GM19239 (cell line): ENCODE data around the gene SPG7.

ENCODE experiments used
- DNase-seq: peaks from one replicate; pipeline ENCODE4 v3.0.0; 2011; ENCODE audit warnings: low spot score; ENCODE audit not compliant: insufficient read length
- FAIRE-seq: peaks from 2 replicates; lab custom pipeline; 2011; peaks lifted over from hg19 to GRCh38; lab: Jason Lieb, UNC

The SPG7 gene

DNA sequence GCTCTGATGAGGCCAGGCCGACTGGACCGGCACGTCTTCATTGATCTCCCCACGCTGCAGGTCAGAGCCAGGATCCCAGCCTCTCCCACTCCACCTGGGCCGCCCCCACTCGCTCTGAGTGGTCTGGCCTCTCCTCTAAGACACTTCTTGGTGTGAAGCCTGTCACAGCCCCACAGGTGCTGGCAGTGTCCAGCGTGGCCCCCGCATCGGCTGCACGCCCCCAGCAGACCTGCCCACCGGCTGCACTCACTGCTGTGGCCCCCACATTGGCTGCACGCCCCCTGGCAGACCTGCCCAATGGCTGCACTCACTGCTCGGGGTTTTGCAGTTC is 36.5 kb downstream of the SPG7 start:
- FAIRE-seq (no peak), DNase-seq (no peak)

GRCh38 chr16:89545044-89545830 is 37.0 kb downstream of the SPG7 start:
- FAIRE-seq = no peak
- no peak for DNase-seq

DNA sequence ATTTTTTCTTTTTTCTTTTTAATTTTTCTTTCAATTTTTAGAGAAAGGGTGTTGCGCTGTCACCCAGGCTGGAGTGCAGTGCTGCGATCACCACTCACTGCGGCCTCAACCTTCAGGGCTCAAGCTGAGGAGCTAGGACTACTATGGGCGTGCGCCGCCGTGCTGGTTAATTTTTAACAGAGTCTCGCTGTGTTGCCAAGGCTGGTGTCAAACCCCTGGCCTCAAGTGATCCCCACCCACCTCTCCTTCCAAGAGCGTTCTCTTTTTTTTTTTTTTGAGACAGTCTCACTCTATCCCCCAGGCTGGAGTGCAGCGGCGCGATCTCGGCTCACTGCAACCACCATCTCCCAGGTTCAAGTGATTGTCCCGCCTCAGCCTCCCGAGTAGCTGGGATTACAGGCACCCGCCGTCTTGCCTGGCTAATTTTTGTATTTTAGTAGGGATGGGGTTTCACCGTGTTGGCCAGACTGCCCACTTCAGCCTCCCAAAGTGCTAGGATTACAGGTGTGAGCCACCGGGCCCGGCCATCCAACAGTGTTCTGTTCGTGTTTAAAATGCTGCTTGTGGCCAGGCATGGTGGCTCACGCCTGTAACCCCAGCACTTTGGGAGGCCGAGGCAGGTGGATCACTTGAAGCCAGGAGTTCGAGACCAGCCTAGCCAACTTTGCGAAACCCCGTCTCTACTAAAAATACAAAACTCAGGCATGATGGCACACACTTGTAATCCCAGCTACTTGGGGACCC is 37.8 kb downstream of the SPG7 start:
- DNase-seq = no peak

DNA sequence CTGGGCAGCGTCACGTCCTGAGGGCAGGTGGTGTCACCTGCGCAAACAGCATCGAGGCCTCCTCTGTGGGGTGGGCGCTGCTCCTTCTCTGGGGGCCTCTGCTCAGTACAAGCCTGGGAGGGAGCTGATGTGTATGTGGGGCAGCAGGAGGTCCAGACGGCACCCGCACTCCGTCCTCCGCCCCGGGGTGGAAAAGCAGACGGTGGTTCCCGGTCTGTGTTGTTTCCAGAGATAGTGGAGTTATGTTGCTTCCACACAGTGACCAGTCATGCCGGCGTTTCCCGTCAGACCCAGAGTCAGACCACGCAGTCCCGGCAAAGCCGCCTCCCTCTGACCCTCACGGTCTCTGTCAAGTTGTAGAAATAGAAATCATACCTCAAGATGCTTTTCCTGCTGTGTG is 38.6 kb downstream of the SPG7 start:
- DNase-seq (no peak), FAIRE-seq (no peak)

More for the DNA sequence above, 37.8 kb downstream of the SPG7 start:
- no peak for FAIRE-seq

DNA sequence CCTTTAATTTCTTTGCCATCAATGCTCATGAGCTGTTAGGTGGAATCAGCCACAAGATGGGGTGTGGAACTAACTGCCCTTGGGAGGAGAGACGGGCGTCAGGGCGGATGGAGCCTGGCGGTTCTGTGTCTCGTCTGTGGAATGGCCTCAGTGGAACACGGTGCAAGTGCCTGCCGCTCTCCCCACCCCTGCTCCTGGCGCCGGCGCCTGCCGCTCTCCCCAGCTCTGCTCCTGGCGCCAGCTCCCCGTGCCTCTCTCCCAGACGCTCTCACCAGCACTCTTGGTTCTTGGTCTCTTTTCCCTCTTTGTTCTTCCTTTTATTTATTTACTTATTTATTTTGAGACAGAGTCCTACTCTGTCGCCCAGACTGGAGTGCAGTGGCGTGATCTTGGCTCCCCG is 39.1 kb downstream of the SPG7 start:
- FAIRE-seq (no peak), DNase-seq (no peak)

- DNase-seq (no peak), FAIRE-seq (no peak)
Observed at GRCh38 chr16:89547860-89548259, 39.7 kb downstream of the SPG7 start.

DNA sequence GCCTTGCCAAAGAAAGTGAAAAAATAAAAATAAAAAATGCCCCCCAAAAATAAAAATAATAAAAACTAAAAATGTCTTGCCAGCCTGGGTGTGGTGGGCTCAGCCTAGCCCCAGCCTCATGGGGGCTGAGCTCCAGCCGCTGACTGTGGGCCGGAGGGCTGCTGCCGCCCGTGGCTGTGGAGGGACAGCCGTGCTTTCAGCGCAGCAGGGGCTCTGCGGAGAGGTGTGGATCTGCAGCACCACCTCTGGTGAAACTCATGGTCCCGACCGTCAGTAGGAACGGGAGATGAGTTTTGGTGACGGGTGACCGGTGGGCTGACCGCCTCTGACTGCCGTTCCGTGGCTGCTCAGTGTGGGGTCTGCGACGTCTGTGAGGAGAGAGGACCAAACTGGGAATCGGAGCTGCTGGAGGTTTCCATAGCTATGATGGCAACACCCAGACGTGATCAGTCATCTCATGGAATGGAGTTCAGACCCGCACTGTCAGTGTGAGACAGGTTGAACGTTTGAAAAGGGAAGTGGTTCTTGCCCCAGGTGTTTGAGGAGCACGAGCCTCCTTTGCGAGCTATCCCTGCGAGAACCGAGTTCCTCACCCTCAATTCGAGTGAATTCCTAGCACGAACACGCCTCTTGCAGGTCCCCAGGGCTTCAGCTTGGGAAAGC is 40.3 kb downstream of the SPG7 start:
- DNase-seq (no peak), FAIRE-seq (no peak)

DNA sequence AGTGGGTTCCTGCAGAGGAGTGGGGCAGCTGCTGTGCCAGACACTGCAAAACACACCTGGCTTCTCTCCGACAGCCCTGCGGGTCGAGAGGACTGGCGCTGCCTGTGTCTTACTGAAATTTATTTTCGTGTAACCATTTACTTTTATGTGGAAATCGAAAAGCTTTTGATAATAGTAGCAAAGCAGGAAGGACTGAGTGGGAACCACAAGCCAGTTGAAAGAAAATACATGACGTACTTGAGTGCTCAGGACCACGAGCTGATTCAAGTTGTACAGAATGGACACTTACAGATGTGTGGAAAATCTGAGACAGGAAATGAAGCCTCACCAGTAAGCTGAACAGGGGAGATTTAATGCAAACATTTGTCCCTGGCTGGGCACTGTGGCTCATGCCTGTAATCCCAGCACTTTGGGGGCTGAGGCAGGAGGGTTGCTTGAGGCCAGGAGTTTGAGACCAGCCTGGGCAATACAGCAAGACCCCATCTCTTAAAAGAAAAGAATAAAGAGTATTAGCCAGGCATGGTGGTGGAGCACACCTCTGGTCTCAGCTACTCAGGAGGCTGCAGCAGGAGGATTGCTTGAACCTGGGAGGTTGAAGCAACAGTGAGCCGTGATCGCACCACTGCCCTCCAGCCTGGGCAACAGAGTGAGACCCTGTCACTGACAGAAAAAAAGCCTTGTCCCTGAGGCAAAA is 41.0 kb downstream of the SPG7 start:
- FAIRE-seq = no peak
- no peak for DNase-seq

GRCh38 chr16:89550421-89551007 is 42.3 kb downstream of the SPG7 start:
- no peak for FAIRE-seq
- DNase-seq = no peak

- FAIRE-seq (no peak), DNase-seq (no peak)
Observed at GRCh38 chr16:89552329-89552728, 44.1 kb downstream of the SPG7 start.

GRCh38 chr16:89552913-89553312 is 44.7 kb downstream of the SPG7 start:
- FAIRE-seq = no peak

GRCh38 chr16:89553733-89554132 is 45.5 kb downstream of the SPG7 start:
- DNase-seq (no peak), FAIRE-seq (no peak)

More at GRCh38 chr16:89552913-89553312, 44.7 kb downstream of the SPG7 start:
- no peak for DNase-seq

DNA sequence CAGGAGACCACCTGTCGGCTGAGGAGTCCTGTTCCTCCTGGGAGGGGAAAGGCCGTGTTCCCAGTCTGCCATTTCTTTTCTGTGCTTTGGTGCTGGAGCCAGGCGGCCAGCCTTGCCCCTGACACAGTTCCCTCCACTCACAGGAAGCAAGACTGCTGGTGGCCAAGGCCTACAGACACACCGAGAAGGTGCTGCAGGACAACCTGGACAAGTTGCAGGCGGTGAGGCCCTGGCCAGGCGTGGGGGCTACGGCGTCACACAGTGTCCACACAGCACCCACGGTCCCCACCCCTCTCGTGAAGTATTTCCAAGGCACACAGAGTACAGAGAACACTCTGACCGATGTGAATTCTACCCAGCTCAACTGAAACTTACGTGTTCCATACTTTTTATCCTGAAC is 46.1 kb downstream of the SPG7 start:
- DNase-seq (no peak), FAIRE-seq (no peak)

DNA sequence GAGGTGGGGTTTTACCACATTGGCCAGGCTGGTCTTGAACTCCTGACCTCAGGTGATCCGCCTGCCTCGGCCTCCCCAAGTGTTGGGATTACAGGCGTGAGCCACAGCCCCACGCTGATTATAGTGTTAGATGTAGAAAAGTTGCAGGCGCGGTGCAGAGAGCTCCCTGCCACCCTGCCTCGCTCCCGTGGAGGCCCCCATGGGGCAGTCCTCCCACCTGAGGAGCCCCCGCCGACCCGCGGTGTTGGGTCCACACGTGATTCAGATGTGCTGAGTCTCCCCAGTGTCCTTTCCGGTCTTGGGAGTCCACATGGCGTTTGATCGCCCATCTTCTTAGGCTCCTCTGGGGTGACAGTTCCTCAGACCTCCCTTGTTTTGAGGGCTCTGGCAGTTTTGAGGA is 47.1 kb downstream of the SPG7 start:
- FAIRE-seq (no peak), DNase-seq (no peak)

GRCh38 chr16:89555780-89556179 is 47.6 kb downstream of the SPG7 start:
- FAIRE-seq = no peak

DNA sequence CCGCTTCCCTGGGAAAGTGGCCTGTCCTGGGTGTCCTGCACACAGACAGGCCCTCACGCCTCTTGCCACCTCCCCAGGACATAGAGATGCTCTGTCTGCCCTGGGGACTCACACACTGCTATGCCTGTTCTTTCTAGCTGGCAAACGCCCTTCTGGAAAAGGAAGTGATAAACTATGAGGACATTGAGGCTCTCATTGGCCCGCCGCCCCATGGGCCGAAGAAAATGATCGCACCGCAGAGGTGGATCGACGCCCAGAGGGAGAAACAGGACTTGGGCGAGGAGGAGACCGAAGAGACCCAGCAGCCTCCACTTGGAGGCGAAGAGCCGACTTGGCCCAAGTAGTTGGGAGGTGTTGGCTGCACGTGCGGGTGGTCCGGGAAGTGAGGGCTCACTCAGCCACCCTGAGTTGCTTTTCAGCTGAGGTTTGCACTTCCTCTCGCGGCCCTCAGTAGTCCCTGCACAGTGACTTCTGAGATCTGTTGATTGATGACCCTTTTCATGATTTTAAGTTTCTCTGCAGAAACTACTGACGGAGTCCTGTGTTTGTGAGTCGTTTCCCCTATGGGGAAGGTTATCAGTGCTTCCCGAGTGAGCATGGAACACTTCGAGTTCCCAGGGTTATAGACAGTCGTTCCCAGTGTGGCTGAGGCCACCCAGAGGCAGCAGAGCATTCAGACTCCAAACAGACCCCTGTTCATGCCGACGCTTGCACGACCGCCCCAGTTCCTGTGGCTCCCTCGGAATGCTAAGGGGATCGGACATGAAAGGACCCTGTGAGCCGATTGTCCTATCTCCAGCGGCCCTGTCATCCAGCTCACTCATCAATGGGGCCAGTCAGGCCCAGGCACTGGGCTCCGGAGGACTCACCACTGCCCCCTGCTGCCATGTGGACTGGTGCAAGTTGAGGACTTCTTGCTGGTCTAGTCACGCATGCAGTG is 48.8 kb downstream of the SPG7 start:
- FAIRE-seq (peak; percentile 47), DNase-seq (peak; percentile 76)

More at GRCh38 chr16:89555780-89556179, 47.6 kb downstream of the SPG7 start:
- no peak for DNase-seq

DNA sequence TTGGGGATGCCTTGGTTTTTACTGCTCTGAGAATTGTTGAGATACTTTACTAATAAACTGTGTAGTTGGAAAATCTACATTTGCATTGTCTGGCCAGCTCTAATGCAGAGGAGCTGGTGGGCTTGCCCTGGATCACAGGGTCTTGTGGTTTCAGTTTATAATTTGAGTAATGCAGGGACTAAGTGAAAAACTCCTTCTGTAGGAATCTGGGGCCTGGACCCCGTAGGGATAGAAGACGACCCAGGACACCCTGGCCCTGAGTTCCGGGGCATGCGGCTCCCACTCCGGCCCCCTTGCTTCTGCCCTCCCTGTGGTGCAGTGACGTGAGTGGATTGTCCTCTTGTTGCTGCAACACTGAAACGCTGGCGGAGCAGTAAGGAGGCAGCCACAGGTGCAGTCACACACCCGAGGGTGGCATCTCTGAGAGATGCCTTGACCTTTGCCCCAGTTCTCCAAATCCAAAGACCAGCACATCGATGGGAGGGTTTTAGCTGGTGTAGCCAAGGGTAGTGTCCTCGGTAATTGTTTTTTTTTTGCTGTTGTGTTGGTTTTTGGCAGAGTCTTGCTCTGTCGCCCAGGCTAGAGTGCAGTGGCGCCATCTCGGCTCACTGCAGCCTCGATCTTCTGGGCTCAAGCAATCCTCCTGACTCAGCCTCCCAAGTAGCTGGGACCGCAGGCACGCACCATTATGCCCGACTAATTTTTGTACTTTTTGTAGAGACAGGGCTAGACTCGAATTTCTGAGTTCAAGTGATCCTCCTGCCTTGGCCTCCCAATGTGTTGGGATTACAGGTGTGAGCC is 49.7 kb downstream of the SPG7 start:
- FAIRE-seq = no peak

DNA sequence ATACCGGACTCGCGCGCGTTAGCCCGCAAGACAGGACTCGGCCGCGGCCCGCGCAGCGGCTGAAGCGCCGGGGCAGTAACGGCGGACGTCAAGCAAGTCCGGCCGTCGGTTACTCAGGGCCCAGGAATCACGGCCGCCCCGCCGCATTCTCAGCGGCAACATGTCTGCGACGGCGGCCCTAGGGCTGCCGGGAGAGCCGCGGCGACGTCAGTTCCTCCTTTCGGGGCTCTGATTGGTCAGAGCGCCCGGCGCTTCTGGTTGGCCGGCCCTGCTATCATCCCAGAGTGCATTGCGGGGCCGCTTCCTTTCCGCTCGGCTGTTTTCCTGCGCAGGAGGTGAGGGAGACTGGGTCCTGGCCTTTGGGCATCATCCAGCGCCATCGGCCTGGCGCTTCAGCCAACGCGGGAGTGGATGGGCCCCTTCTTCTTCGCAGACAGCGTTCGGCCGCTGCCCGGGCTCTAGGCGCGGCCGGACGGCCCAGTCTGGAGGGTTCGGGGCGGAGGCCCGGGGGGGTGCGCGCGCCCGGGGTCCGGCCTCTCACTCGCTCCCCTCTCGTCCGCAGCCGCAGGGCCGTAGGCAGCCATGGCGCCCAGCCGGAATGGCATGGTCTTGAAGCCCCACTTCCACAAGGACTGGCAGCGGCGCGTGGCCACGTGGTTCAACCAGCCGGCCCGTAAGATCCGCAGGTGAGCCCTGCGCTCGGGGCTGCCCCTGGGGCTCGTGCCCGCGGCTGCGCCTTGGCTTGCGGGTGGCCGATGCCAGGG is 52.4 kb downstream of the SPG7 start, which contains the start of gene RPL13:
RPL13 (plus strand) TSS at position 305 of the 764 bp plus-strand sequence; CDS start at position 583, 278 bp downstream.
- DNase-seq (peak; percentile 97), FAIRE-seq (no peak)

More for the DNA sequence above, 49.7 kb downstream of the SPG7 start:
- DNase-seq = no peak
